B cell (primary cell): ENCODE data around the gene HHIPL1.

Experiments
- CTCF ChIP-seq: fragments of 200-600 bp; IDR thresholded peaks from one replicate; pipeline ENCODE4 v1.8.0; 2022; ENCODE audit warnings: antibody characterized with exemption, mild to moderate bottlenecking
- EZH2 ChIP-seq: IDR thresholded peaks from 2 replicates; pipeline ENCODE4 v1.6.1; 2012; ENCODE audit warnings: borderline replicate concordance, low read depth, mild to moderate bottlenecking, moderate library complexity, low read length; ENCODE audit not compliant: insufficient read depth, poor library complexity, severe bottlenecking

- TF ChIP-seq EZH2: no peak
- no peak for TF ChIP-seq CTCF
Observed at GRCh38 chr14:99599393-99599792, 45.5 kb upstream of the HHIPL1 start.
